ENCODE results near the gene AFAP1L1. TPM values are rescaled to one million over a fixed set of nuclear protein-coding genes. Genes with fewer than 3 reads are reported as not detected.

AFAP1L1 gene
- total RNA-seq, 1 donor from 2014 or later: 48.9 TPM

Other genes with a start within 250 kb of the AFAP1L1 start
- gene SH3TC2, start 208.8 kb upstream of the AFAP1L1 start, total RNA-seq: 15.7 TPM
- 130 TPM for gene ABLIM3, start 130.4 kb upstream of the AFAP1L1 start, total RNA-seq
- 8.9 TPM for gene GRPEL2, start 73.6 kb downstream of the AFAP1L1 start, total RNA-seq
- 2.6 TPM for gene PCYOX1L, start 86.2 kb downstream of the AFAP1L1 start, total RNA-seq
- not detected for gene IL17B, start 107.4 kb downstream of the AFAP1L1 start, total RNA-seq